HEK293 (cell line): ENCODE results near the gene SH3BP4.

Source experiments
- YY1 ChIP-seq: fragments of 450-650 bp; formaldehyde crosslinking; IDR thresholded peaks from 2 replicates; pipeline ENCODE4 v1.5.1; 2018; ENCODE audit warnings: missing biosample characterization, missing genetic modification characterization
- ZNF791 ChIP-seq: fragments of 450-650 bp; formaldehyde crosslinking; IDR thresholded peaks from 2 replicates; pipeline ENCODE4 v1.5.1; 2016; ENCODE audit warnings: missing biosample characterization, missing genetic modification characterization

GRCh38 chr2:235025800-235026536 is 74.2 kb downstream of the SH3BP4 start:
- TF ChIP-seq ZNF791 (tag by site-specific recombination): no peak
- no peak for TF ChIP-seq YY1 (tag by site-specific recombination)
